IMR-90 (cell line): ENCODE measurements around the gene MEX3A. TPM values are rescaled to one million over a fixed set of nuclear protein-coding genes. Genes with fewer than 3 reads are reported as not detected.

ENCODE experiments used
- ATAC-seq: fragments of 200-7000 bp; cut with Tn5 transposase; 2 replicates; pipeline ENCODE4 v1.9.1; 2020; ENCODE audit warnings: low read depth, mild to moderate bottlenecking, moderate library complexity
- BruUV-seq: library from RNA; stranded (reverse); fragments of 400-500 nt; replicated peaks from 2 replicates; lab custom pipeline; 2021; lab: Mats Ljungman, UMichigan
- CTCF ChIA-PET: fragments of 300-600 bp; formaldehyde crosslinking; extraction: SDS; loops from one replicate; lab custom pipeline; 2021; ENCODE audit warnings: antibody characterized with exemption; lab: Yijun Ruan, JAX
- POLR2A ChIA-PET: fragments of 300-600 bp; sonication (Branson Sonifier 250); formaldehyde crosslinking; loops from one replicate; lab custom pipeline; 2022; ENCODE audit warnings: antibody characterized with exemption; ENCODE audit not compliant: unreplicated experiment; lab: Charles Lee
- DNase-seq: peaks from one replicate; pipeline ENCODE4 v3.0.0; 2013
- H2AFZ ChIP-seq: replicated peaks from 2 replicates; pipeline ENCODE3; 2013; ENCODE audit warnings: low read length, mild to moderate bottlenecking; ENCODE audit not compliant: poor library complexity
- H2AK5ac ChIP-seq: 2 replicates; pipeline ENCODE4 v1.6.1; 2013; ENCODE audit warnings: low read depth, low read length, inconsistent platforms
- H2AK9ac ChIP-seq: replicated peaks from 2 replicates; pipeline ENCODE3; 2013; ENCODE audit warnings: mild to moderate bottlenecking, low read depth, low read length, moderate library complexity; ENCODE audit not compliant: poor library complexity
- H2BK120ac ChIP-seq: 2 replicates; pipeline ENCODE4 v1.6.1; 2013; ENCODE audit warnings: low read depth, low read length, inconsistent platforms
- H2BK15ac ChIP-seq: 3 replicates; pipeline ENCODE4 v1.6.1; 2013; ENCODE audit warnings: low read depth, low read length, inconsistent platforms
- H2BK20ac ChIP-seq: 2 replicates; pipeline ENCODE4 v1.6.1; 2013; ENCODE audit warnings: low read depth, mild to moderate bottlenecking, inconsistent platforms, low read length, moderate library complexity
- H2BK5ac ChIP-seq: 2 replicates; pipeline ENCODE4 v1.6.1; 2013; ENCODE audit warnings: mild to moderate bottlenecking, low read depth, low read length, inconsistent platforms; ENCODE audit not compliant: poor library complexity, severe bottlenecking
- H3K14ac ChIP-seq: replicated peaks from 2 replicates; pipeline ENCODE4 v1.6.1; 2013; ENCODE audit warnings: low read depth, low read length, inconsistent platforms
- H3K18ac ChIP-seq: 2 replicates; pipeline ENCODE4 v1.6.1; 2013; ENCODE audit warnings: low read depth, low read length, control low read depth
- H3K23ac ChIP-seq: 2 replicates; pipeline ENCODE4 v1.6.1; 2013; ENCODE audit warnings: low read depth, low read length, inconsistent platforms
- H3K27ac ChIP-seq: 2 replicates; pipeline ENCODE4 v1.5.1; 2013; ENCODE audit warnings: mild to moderate bottlenecking, control low read depth, low read length; ENCODE audit not compliant: insufficient read depth
- H3K27me3 ChIP-seq: 2 replicates; pipeline ENCODE4 v1.6.1; 2013; ENCODE audit warnings: low read length; ENCODE audit not compliant: control insufficient read depth, insufficient read depth
- H3K36me3 ChIP-seq: 2 replicates; pipeline ENCODE4 v1.6.1; 2013; ENCODE audit warnings: low read length, mixed read lengths; ENCODE audit not compliant: control insufficient read depth, insufficient read depth
- H3K4ac ChIP-seq: 2 replicates; pipeline ENCODE4 v1.6.1; 2013; ENCODE audit warnings: low read depth, low read length, inconsistent platforms
- H3K4me1 ChIP-seq: 2 replicates; pipeline ENCODE4 v1.6.1; 2013; ENCODE audit warnings: low read length, mixed read lengths; ENCODE audit not compliant: control insufficient read depth, insufficient read depth
- H3K4me2 ChIP-seq: 2 replicates; pipeline ENCODE4 v1.6.1; 2013; ENCODE audit warnings: low read depth, mild to moderate bottlenecking, control low read depth, low read length, moderate library complexity
- H3K4me3 ChIP-seq: 2 replicates; pipeline ENCODE4 v1.5.1; 2013; ENCODE audit warnings: low read depth, mild to moderate bottlenecking, control low read depth, low read length, moderate library complexity; ENCODE audit not compliant: insufficient read depth
- H3K56ac ChIP-seq: 2 replicates; pipeline ENCODE4 v1.6.1; 2013; ENCODE audit warnings: low read length, inconsistent platforms; ENCODE audit not compliant: insufficient read depth; ENCODE audit errors: extremely low read depth
- H3K79me1 ChIP-seq, 2 experiments: 2 replicates each; pipeline ENCODE4 v1.6.1; 2013; ENCODE audit warnings: low read length in 2 of 2, inconsistent platforms in 1 of 2, low read depth in 1 of 2
- H3K9ac ChIP-seq: 2 replicates; pipeline ENCODE4 v1.6.1; 2013; ENCODE audit warnings: low read depth, low read length, control low read depth
- H3K9me1 ChIP-seq: 2 replicates; pipeline ENCODE4 v1.6.1; 2013; ENCODE audit warnings: low read length, inconsistent platforms; ENCODE audit not compliant: insufficient read depth
- H3K9me3 ChIP-seq: 2 replicates; pipeline ENCODE4 v1.6.1; 2013; ENCODE audit warnings: low read length; ENCODE audit not compliant: control insufficient read depth, insufficient read depth
- H4K20me1 ChIP-seq: 2 replicates; pipeline ENCODE4 v1.6.1; 2013; ENCODE audit warnings: low read length, inconsistent platforms; ENCODE audit not compliant: insufficient read depth
- H4K5ac ChIP-seq: 2 replicates; pipeline ENCODE4 v1.6.1; 2013; ENCODE audit warnings: mild to moderate bottlenecking, low read depth, low read length, control low read depth
- H4K8ac ChIP-seq, 2 experiments: 2 replicates each; pipeline ENCODE4 v1.6.1; 2013; ENCODE audit warnings: low read depth in 2 of 2, low read length in 2 of 2, control low read depth in 1 of 2, inconsistent platforms in 1 of 2
- H4K91ac ChIP-seq: 2 replicates; pipeline ENCODE4 v1.6.1; 2013; ENCODE audit warnings: low read depth, low read length, inconsistent platforms; ENCODE audit not compliant: insufficient read depth
- CTCF ChIP-seq: conservative IDR thresholded peaks from 2 replicates; pipeline ENCODE4 v1.5.1; 2012; ENCODE audit warnings: mild to moderate bottlenecking, low read depth, low read length, improper control_type of control experiment
- FOS ChIP-seq: fragments of 150-350 bp; IDR thresholded peaks from 2 replicates; pipeline ENCODE4 v1.6.1; 2016; ENCODE audit warnings: low read depth, low read length
- MAZ ChIP-seq: IDR thresholded peaks from 2 replicates; pipeline ENCODE4 v1.6.1; 2012; ENCODE audit warnings: low read depth, mild to moderate bottlenecking, low read length, improper control_type of control experiment, moderate library complexity, borderline replicate concordance
- RAD21 ChIP-seq: IDR thresholded peaks from 2 replicates; pipeline ENCODE4 v1.6.1; 2012; ENCODE audit warnings: low read length, improper control_type of control experiment
- WGBS, 2 experiments: methylation state at CpG; one replicate each; pipeline versions ENCODE4 v1.1.5 to v1.1.7; 2013; ENCODE audit warnings: missing lambda C conversion rate in 2 of 2; ENCODE audit not compliant: insufficient read length in 1 of 2; ENCODE audit errors: extremely low coverage in 2 of 2; 5-methylcytosine and 5-hydroxymethylcytosine counted together
- dilution Hi-C: fragments of 300-500 bp; cut with HindIII; formaldehyde crosslinking; loops from one replicate; pipeline ENCODE4 v1.14.3; 2018; ENCODE audit warnings: low sequenced_read_pairs; ENCODE audit not compliant: unreplicated experiment
- in situ Hi-C: fragments of 300-500 bp; cut with MboI; formaldehyde crosslinking; loops from 3 replicates; pipeline ENCODE4 v1.14.3; 2019; ENCODE audit warnings: low sequenced_read_pairs, inconsistent platforms, mixed read lengths
- intact Hi-C: fragments of 100-400 bp; cut with micrococcal nuclease; formaldehyde crosslinking; loops from 2 replicates; pipeline ENCODE4 v1.10.0; 2022
- polyA plus RNA-seq, 3 experiments: library from polyadenylated mRNA; depleted of rRNA; stranded (reverse); fragments of >200 nt; gene quantifications; 2 replicates each; pipeline ENCODE4 v1.2.3, GENCODE V29; 2012; ENCODE audit warnings: low replicate concordance in 1 of 3
- total RNA-seq: library from RNA; depleted of rRNA; stranded (reverse); fragments of >200 nt; gene quantifications from 2 replicates; pipeline ENCODE4 v1.2.3, GENCODE V29; 2012

The MEX3A gene
- total and polyA plus RNA-seq, 2 of the 4 experiments (the other 2 are of a cell fraction), result 2.3 to 9.0 TPM

GRCh38 chr1:156112276-156113137 is 30.2 kb upstream of the MEX3A start:
- Histone ChIP-seq H3K14ac (peak overlapping the region; percentile 5; the same call in 1 of the 2 replicates), H3K4me3 (no peak overlapping the region), H2AK9ac (peak overlapping the region; percentile 86), H3K79me1 (peaks cover 4 to 38% of the 10 kb centered on the region in 2 experiments; a peak in 3 of 4 replicates), H4K5ac (no peak overlapping the region), H2BK5ac (no peak overlapping the region), H3K4ac (peak overlapping the region; percentile 52), H3K27me3 (no peaks in the 10 kb centered on the region), H3K9ac (no peak overlapping the region), H2AFZ (peak overlapping the region; percentile 67), H2BK120ac (peak overlapping the region; percentile 62), H4K20me1 (peaks cover 28% of the 10 kb centered on the region), H2AK5ac (peak overlapping the region; percentile 84), H4K91ac (peak overlapping the region; percentile 24; the same call in 1 of the 2 replicates), H3K18ac (no peak overlapping the region), H4K8ac (peak overlapping the region in 1 of 2 experiments; percentile 27; a peak in 1 of 4 replicates), H3K27ac (no peak overlapping the region), H3K9me3 (no peaks in the 10 kb centered on the region), H3K4me1 (peaks cover 11% of the 10 kb centered on the region), H3K9me1 (peaks cover 7% of the 10 kb centered on the region; the same call in 1 of the 2 replicates), H3K23ac (0 out of 2 replicates have a peak overlapping the region, but pooled peaks have one; percentile 45), H2BK20ac (peak overlapping the region; percentile 49), H3K56ac (no peak overlapping the region), H2BK15ac (peak overlapping the region; percentile 56; the same call in 1 of the 3 replicates), H3K4me2 (no peak overlapping the region), H3K36me3 (no peaks in the 10 kb centered on the region)
- POLR2A ChIA-PET, result no interaction called here
- dilution Hi-C loops (no loop called here), in situ Hi-C loops (no loop called here), intact Hi-C loops (no loop called here)
- WGBS, 2 experiments, result 54% methylated on average over 5 of the region's 10 CpGs; no CpG with 5 or more reads in 1 of the 2 experiments
- CTCF ChIA-PET, result interaction anchor here (0.7 to 1.1 kb wide), 2 partner anchors 8 to 16 kb away, joined by 3 to 4 read pairs; no protein-coding TSS in a partner anchor
- BruUV-seq, result no TSS peak
- DNase-seq (no peak), ATAC-seq (no peak)
- TF ChIP-seq FOS, result no peak
- TF ChIP-seq CTCF, result no peak
- no peak for TF ChIP-seq RAD21
- no peak for TF ChIP-seq MAZ
